Spleen (tissue), 7 donors: ENCODE data around the gene PRR5L.

Experiments
- CTCF ChIP-seq, 11 experiments: fragments of 200-600 bp in 7 of 11; fragments of 450-650 bp in 4 of 11; sonication (generic) in 4 of 11; IDR thresholded peaks in 8 of 11; conservative IDR thresholded peaks in 3 of 11; 1 replicate in 7 of 11; 2 replicates in 4 of 11; pipeline versions ENCODE4 v1.4.0 to v1.8.0; 2016 to 2021; ENCODE audit warnings: antibody characterized with exemption in 11 of 11, inconsistent platforms in 4 of 11, mild to moderate bottlenecking in 1 of 11
- POLR2A ChIP-seq, 3 donors: fragments of 450-650 bp; IDR thresholded peaks; one replicate each; pipeline ENCODE4 v1.5.1; 2017; ENCODE audit warnings: antibody characterized with exemption in 3 of 3, mild to moderate bottlenecking in 1 of 3
- donor health status: DM: no; HTN: no; CAD: no; lungs with moderate emphysema.
- donor health status: DM: no; HTN: no; CAD: no.
- donor health status: DM: no; HTN: no; CAD: no.

GRCh38 chr11:36441610-36442208 lies 145.6 kb downstream of the PRR5L start:
- TF ChIP-seq POLR2A (IDR thresholded peaks at IDR 0.05) (no peak), CTCF (IDR thresholded peaks at IDR 0.05 in 8 of 11, conservative IDR thresholded peaks at IDR 0.05 in 3 of 11) (no peak)
